ENCODE measurements around the gene RCHY1.
"Not testable (repeated sequence)": the region's sequence is repeated elsewhere in the genome, so short reads cannot be mapped to it uniquely, and the experiment has no call there.

RCHY1 gene

DNA sequence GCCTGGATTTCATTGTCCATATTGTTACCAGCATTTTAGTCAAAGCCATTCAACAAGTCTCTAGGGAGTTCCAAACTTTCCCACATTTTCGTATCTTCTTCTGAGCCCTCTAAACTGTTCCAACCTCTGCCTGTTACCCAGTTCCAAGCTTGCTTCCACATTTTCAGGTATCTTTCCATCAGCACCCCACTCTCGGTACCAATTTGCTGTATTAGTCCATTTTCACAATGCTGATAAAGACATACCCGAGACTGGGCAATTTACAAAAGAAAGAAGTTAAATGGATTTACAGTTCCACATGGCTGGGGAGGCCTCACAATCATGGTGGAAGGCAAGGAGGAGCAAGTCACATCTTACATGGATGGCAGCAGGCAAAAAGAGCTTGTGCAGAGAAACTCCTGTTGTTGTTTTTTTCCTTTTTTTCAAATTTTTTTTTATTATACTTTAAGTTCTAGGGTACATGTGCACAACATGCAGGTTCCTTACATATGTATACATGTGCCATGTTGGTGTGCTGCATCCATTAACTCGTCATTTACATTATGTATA lies 19.2 kb upstream of the RCHY1 start:
- H3K27ac ChIP-seq (ENCODE audit: insufficient read depth in 1 of 2, low read depth in 1 of 2, low read length in 2 of 2, poor library complexity in 1 of 2, severe bottlenecking in 2 of 2); H3K4me3 ChIP-seq (ENCODE audit: control insufficient read depth in 1 of 7, extremely low read depth in 1 of 7, insufficient read depth in 4 of 7, low read depth in 2 of 7, low read length in 6 of 7); H3K4me1 ChIP-seq (ENCODE audit: control extremely low read depth in 1 of 4, control insufficient read depth in 4 of 4, insufficient read depth in 4 of 4, low read length in 3 of 4); CTCF ChIA-PET; DNase-seq; POLR2A ChIA-PET; H3K27me3 ChIP-seq (replicated peaks in 2 of 5; ENCODE audit: control insufficient read depth in 4 of 5, insufficient read depth in 5 of 5, low read length in 4 of 5): not testable (repeated sequence)
- WGBS (ENCODE audit: insufficient coverage): 100% methylated on average over 1 of the region's 4 CpGs
- H3K9me3 ChIP-seq (ENCODE audit: control extremely low read depth in 1 of 5, control insufficient read depth in 4 of 5, insufficient read depth in 2 of 5, low read depth in 1 of 5, low read length in 4 of 5): peaks cover 4 to 44% (median 14%) of the 10 kb centered on the region in 5 experiments
- peaks cover 20 to 46% (median 21%) of the 10 kb centered on the region in 4 experiments for H3K36me3 ChIP-seq (ENCODE audit: control insufficient read depth in 4 of 4, insufficient read depth in 4 of 4, low read length in 3 of 4)

GRCh38 chr4:75531536-75532143 lies 17.4 kb upstream of the RCHY1 start:
- peaks cover 20 to 60% (median 31%) of the 10 kb centered on the region in 4 experiments for H3K36me3 ChIP-seq (ENCODE audit: control insufficient read depth in 4 of 4, insufficient read depth in 4 of 4, low read length in 3 of 4)
- WGBS (ENCODE audit: insufficient coverage): 100% methylated on average over 3 of the region's 7 CpGs
- H3K4me3 ChIP-seq (ENCODE audit: control insufficient read depth in 1 of 7, extremely low read depth in 1 of 7, insufficient read depth in 4 of 7, low read depth in 2 of 7, low read length in 6 of 7); H3K27me3 ChIP-seq (replicated peaks in 2 of 5; ENCODE audit: control insufficient read depth in 4 of 5, insufficient read depth in 5 of 5, low read length in 4 of 5); H3K27ac ChIP-seq (ENCODE audit: insufficient read depth in 1 of 2, low read depth in 1 of 2, low read length in 2 of 2, poor library complexity in 1 of 2, severe bottlenecking in 2 of 2); DNase-seq; H3K4me1 ChIP-seq (ENCODE audit: control extremely low read depth in 1 of 4, control insufficient read depth in 4 of 4, insufficient read depth in 4 of 4, low read length in 3 of 4): not testable (repeated sequence)
- CTCF ChIA-PET: interaction anchor here (1.2 kb wide), 1 partner anchor 11 kb away, joined by 3 read pairs; no protein-coding TSS in a partner anchor
- POLR2A ChIA-PET: interaction anchor here (0.6 to 1.5 kb wide), 2 partner anchors 12 to 53 kb away, joined by 3 to 5 read pairs; no protein-coding TSS in a partner anchor
- H3K9me3 ChIP-seq (ENCODE audit: control extremely low read depth in 1 of 5, control insufficient read depth in 4 of 5, insufficient read depth in 2 of 5, low read depth in 1 of 5, low read length in 4 of 5): peaks cover 4 to 42% (median 14%) of the 10 kb centered on the region in 5 experiments

GRCh38 chr4:75530556-75531322 lies 16.5 kb upstream of the RCHY1 start:
- POLR2A ChIA-PET: interaction anchor here (1.5 kb wide), 1 partner anchor 13 kb away, joined by 5 read pairs; no protein-coding TSS in a partner anchor
- peaks cover 23 to 68% (median 37%) of the 10 kb centered on the region in 4 experiments for H3K36me3 ChIP-seq (ENCODE audit: control insufficient read depth in 4 of 4, insufficient read depth in 4 of 4, low read length in 3 of 4)

GRCh38 chr4:75527482-75527881 lies 13.3 kb upstream of the RCHY1 start:
- no peak for DNase-seq
- CTCF ChIA-PET: interaction anchor here (0.8 to 1.3 kb wide), 2 partner anchors 8 to 29 kb away, joined by 3 read pairs; partner anchors contain the start of gene ODAPH
- no peak overlapping the region for H3K4me3 ChIP-seq (ENCODE audit: control insufficient read depth in 1 of 7, extremely low read depth in 1 of 7, insufficient read depth in 4 of 7, low read depth in 2 of 7, low read length in 6 of 7)
- no peaks in the 10 kb centered on the region for H3K27me3 ChIP-seq (replicated peaks in 2 of 5; ENCODE audit: control insufficient read depth in 4 of 5, insufficient read depth in 5 of 5, low read length in 4 of 5)
- H3K9me3 ChIP-seq (ENCODE audit: control extremely low read depth in 1 of 5, control insufficient read depth in 4 of 5, insufficient read depth in 2 of 5, low read depth in 1 of 5, low read length in 4 of 5): peaks cover 1 to 23% (median 6%) of the 10 kb centered on the region in 5 experiments
- no peaks in the 10 kb centered on the region for H3K4me1 ChIP-seq (ENCODE audit: control extremely low read depth in 1 of 4, control insufficient read depth in 4 of 4, insufficient read depth in 4 of 4, low read length in 3 of 4)
- H3K36me3 ChIP-seq (ENCODE audit: control insufficient read depth in 4 of 4, insufficient read depth in 4 of 4, low read length in 3 of 4): peaks cover 27 to 81% (median 42%) of the 10 kb centered on the region in 4 experiments
- POLR2A ChIA-PET: no interaction called here
- H3K27ac ChIP-seq (ENCODE audit: insufficient read depth in 1 of 2, low read depth in 1 of 2, low read length in 2 of 2, poor library complexity in 1 of 2, severe bottlenecking in 2 of 2): no peak overlapping the region

More at GRCh38 chr4:75530556-75531322, 16.5 kb upstream of the RCHY1 start:
- Histone ChIP-seq H3K4me3 (ENCODE audit: control insufficient read depth in 1 of 7, extremely low read depth in 1 of 7, insufficient read depth in 4 of 7, low read depth in 2 of 7, low read length in 6 of 7) (no peak overlapping the region), H3K4me1 (ENCODE audit: control extremely low read depth in 1 of 4, control insufficient read depth in 4 of 4, insufficient read depth in 4 of 4, low read length in 3 of 4) (no peaks in the 10 kb centered on the region), H3K27me3 (replicated peaks in 2 of 5; ENCODE audit: control insufficient read depth in 4 of 5, insufficient read depth in 5 of 5, low read length in 4 of 5) (no peaks in the 10 kb centered on the region), H3K9me3 (ENCODE audit: control extremely low read depth in 1 of 5, control insufficient read depth in 4 of 5, insufficient read depth in 2 of 5, low read depth in 1 of 5, low read length in 4 of 5) (peaks cover 3 to 38% (median 14%) of the 10 kb centered on the region in 5 experiments), H3K27ac (ENCODE audit: insufficient read depth in 1 of 2, low read depth in 1 of 2, low read length in 2 of 2, poor library complexity in 1 of 2, severe bottlenecking in 2 of 2) (no peak overlapping the region)
- 95% methylated on average over 2 of the region's 2 CpGs for WGBS (ENCODE audit: insufficient coverage)
- CTCF ChIA-PET: interaction anchor here (1.2 kb wide), 1 partner anchor 12 kb away, joined by 3 read pairs; no protein-coding TSS in a partner anchor
- no peak for DNase-seq

DNA sequence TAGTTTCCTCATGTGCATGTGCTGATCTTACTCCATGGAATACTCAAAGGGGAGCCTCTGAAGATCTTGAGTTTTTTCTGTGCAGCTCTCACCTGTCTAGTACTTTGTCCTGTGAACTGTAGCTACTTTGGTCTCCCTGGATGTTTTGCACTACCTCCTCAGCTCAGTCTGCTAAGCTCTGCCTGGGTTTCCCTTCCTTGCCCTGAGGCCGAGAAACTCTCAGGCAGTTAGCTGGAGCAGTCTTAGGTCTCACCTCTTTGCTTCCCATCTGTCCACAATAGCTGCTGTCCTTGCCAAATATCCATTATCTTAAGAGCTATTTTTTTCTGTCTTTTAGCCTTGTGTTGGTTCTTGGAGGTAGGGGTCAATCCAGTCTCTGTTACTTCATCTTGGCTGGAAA lies 11.7 kb upstream of the RCHY1 start:
- Histone ChIP-seq H3K4me3 (ENCODE audit: control insufficient read depth in 1 of 7, extremely low read depth in 1 of 7, insufficient read depth in 4 of 7, low read depth in 2 of 7, low read length in 6 of 7) (no peak overlapping the region), H3K36me3 (ENCODE audit: control insufficient read depth in 4 of 4, insufficient read depth in 4 of 4, low read length in 3 of 4) (peaks cover 19 to 73% (median 41%) of the 10 kb centered on the region in 4 experiments), H3K4me1 (ENCODE audit: control extremely low read depth in 1 of 4, control insufficient read depth in 4 of 4, insufficient read depth in 4 of 4, low read length in 3 of 4) (no peaks in the 10 kb centered on the region), H3K27me3 (replicated peaks in 2 of 5; ENCODE audit: control insufficient read depth in 4 of 5, insufficient read depth in 5 of 5, low read length in 4 of 5) (no peaks in the 10 kb centered on the region), H3K9me3 (ENCODE audit: control extremely low read depth in 1 of 5, control insufficient read depth in 4 of 5, insufficient read depth in 2 of 5, low read depth in 1 of 5, low read length in 4 of 5) (peaks cover 0 to 7% (median 0%) of the 10 kb centered on the region in 5 experiments), H3K27ac (ENCODE audit: insufficient read depth in 1 of 2, low read depth in 1 of 2, low read length in 2 of 2, poor library complexity in 1 of 2, severe bottlenecking in 2 of 2) (no peak overlapping the region)
- no CpG with 5 or more reads among the region's 1 CpG for WGBS (ENCODE audit: insufficient coverage)
- CTCF ChIA-PET: interaction anchor here (0.8 to 1.8 kb wide), 4 partner anchors 11 to 322 kb away, joined by 3 to 4 read pairs (median 3); no protein-coding TSS in a partner anchor
- POLR2A ChIA-PET: no interaction called here
- DNase-seq: no peak

DNA sequence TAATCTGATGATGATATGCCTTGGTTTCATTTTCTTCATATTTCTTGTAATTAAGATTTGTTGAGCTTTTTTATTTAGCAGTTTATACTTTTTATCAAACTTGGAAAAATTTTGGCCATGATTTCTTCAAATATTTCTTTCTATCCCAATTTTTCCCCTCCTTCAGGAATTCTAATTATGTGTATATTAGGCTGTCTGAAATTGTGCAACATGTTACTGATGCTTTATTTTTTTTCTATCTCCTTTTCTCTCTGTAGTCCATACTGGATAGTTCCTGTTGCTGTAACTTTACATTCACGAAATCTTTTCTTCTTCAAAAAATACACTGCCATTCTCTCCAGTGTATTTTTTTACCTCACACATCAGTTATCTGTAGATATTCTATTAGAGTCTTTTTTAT lies 10.9 kb upstream of the RCHY1 start:
- no peak for DNase-seq
- Histone ChIP-seq H3K27ac (ENCODE audit: insufficient read depth in 1 of 2, low read depth in 1 of 2, low read length in 2 of 2, poor library complexity in 1 of 2, severe bottlenecking in 2 of 2) (no peak overlapping the region), H3K27me3 (replicated peaks in 2 of 5; ENCODE audit: control insufficient read depth in 4 of 5, insufficient read depth in 5 of 5, low read length in 4 of 5) (no peaks in the 10 kb centered on the region), H3K9me3 (ENCODE audit: control extremely low read depth in 1 of 5, control insufficient read depth in 4 of 5, insufficient read depth in 2 of 5, low read depth in 1 of 5, low read length in 4 of 5) (peaks cover 0 to 1% (median 0%) of the 10 kb centered on the region in 5 experiments), H3K36me3 (ENCODE audit: control insufficient read depth in 4 of 4, insufficient read depth in 4 of 4, low read length in 3 of 4) (peaks cover 17 to 69% (median 38%) of the 10 kb centered on the region in 4 experiments), H3K4me3 (ENCODE audit: control insufficient read depth in 1 of 7, extremely low read depth in 1 of 7, insufficient read depth in 4 of 7, low read depth in 2 of 7, low read length in 6 of 7) (no peak overlapping the region), H3K4me1 (ENCODE audit: control extremely low read depth in 1 of 4, control insufficient read depth in 4 of 4, insufficient read depth in 4 of 4, low read length in 3 of 4) (no peaks in the 10 kb centered on the region)
- CTCF ChIA-PET: interaction anchor here (1.8 kb wide), 1 partner anchor 33 kb away, joined by 3 read pairs; no protein-coding TSS in a partner anchor
- no CpG with 5 or more reads among the region's 1 CpG for WGBS (ENCODE audit: insufficient coverage)
- POLR2A ChIA-PET: no interaction called here
